Mesothelial cell of epicardium (in vitro differentiated cells): ENCODE data around the gene CD40. TPM values are rescaled to one million over a fixed set of nuclear protein-coding genes. Genes with fewer than 3 reads are reported as not detected.

ENCODE experiments used
- DNase-seq, 2 experiments: peaks; one replicate each; pipeline ENCODE4 v3.0.0; 2021; ENCODE audit warnings: low spot score in 2 of 2; ENCODE audit not compliant: unreplicated experiment in 2 of 2
- H3K27ac Mint-ChIP-seq: 2 replicates; pipeline ENCODE4 v1.8.0; 2021; ENCODE audit warnings: mixed read lengths
- H3K27me3 Mint-ChIP-seq: 2 replicates; pipeline ENCODE4 v1.8.0; 2021; ENCODE audit warnings: low read depth, mixed read lengths
- H3K36me3 Mint-ChIP-seq: 2 replicates; pipeline ENCODE4 v1.8.0; 2021; ENCODE audit warnings: mixed read lengths
- H3K4me1 Mint-ChIP-seq: 2 replicates; pipeline ENCODE4 v1.8.0; 2021; ENCODE audit warnings: mixed read lengths
- H3K4me3 Mint-ChIP-seq: 2 replicates; pipeline ENCODE4 v1.8.0; 2021; ENCODE audit warnings: mild to moderate bottlenecking, moderate library complexity, mixed read lengths
- H3K9me3 Mint-ChIP-seq: 2 replicates; pipeline ENCODE4 v1.8.0; 2021; ENCODE audit warnings: mixed read lengths
- total RNA-seq: library from RNA; stranded (reverse); gene quantifications from 3 replicates; pipeline ENCODE4 v1.2.1, GENCODE V29; 2021
- TF ChIP-seq, protein P1 (sequence below): fragments of 200-600 bp; sonication (generic); IDR thresholded peaks from one replicate; pipeline ENCODE4 v1.5.0; 2021; ENCODE audit warnings: antibody characterized with exemption; ENCODE audit not compliant: unreplicated experiment

CD40 gene
- total RNA-seq, 1 donor from 2014 or later, result 3.8 TPM

DNA sequence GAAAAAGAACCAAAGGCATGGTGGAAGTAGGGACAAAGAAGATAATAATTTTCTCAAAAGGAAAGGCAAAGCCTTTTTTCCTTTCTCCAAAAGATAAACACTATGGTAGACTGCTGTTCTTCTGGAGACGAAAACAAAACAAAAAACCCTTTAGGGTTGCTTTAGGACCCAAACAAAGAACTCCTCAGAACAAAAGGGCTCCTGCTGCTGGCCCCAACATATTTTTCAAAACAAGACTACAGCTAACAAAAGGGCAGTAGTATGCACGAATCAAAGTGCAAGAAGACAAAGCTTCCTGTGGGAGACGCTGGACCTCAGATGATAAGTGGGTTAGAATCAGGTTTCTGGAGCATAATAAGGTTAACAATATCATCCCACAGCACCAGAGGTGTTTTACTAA lies 44.1 kb upstream of the CD40 start:
- no peak for DNase-seq
- TF ChIP-seq, protein P1, sequence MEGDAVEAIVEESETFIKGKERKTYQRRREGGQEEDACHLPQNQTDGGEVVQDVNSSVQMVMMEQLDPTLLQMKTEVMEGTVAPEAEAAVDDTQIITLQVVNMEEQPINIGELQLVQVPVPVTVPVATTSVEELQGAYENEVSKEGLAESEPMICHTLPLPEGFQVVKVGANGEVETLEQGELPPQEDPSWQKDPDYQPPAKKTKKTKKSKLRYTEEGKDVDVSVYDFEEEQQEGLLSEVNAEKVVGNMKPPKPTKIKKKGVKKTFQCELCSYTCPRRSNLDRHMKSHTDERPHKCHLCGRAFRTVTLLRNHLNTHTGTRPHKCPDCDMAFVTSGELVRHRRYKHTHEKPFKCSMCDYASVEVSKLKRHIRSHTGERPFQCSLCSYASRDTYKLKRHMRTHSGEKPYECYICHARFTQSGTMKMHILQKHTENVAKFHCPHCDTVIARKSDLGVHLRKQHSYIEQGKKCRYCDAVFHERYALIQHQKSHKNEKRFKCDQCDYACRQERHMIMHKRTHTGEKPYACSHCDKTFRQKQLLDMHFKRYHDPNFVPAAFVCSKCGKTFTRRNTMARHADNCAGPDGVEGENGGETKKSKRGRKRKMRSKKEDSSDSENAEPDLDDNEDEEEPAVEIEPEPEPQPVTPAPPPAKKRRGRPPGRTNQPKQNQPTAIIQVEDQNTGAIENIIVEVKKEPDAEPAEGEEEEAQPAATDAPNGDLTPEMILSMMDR, result no peak
- Mint-ChIP-seq H3K4me1 (no peaks in the 10 kb centered on the region), H3K27ac (no peak overlapping the region), H3K36me3 (peaks cover 33% of the 10 kb centered on the region), H3K27me3 (no peaks in the 10 kb centered on the region), H3K4me3 (no peak overlapping the region), H3K9me3 (no peaks in the 10 kb centered on the region)

GRCh38 chr20:46076806-46077205 lies 41.3 kb upstream of the CD40 start:
- H3K27ac Mint-ChIP-seq, result no peak overlapping the region
- DNase-seq, result no peak
- peaks cover 4% of the 10 kb centered on the region for H3K4me1 Mint-ChIP-seq
- peaks cover 31% of the 10 kb centered on the region for H3K36me3 Mint-ChIP-seq
- TF ChIP-seq, protein P1, result no peak
- H3K9me3 Mint-ChIP-seq, result no peaks in the 10 kb centered on the region
- H3K27me3 Mint-ChIP-seq, result no peaks in the 10 kb centered on the region
- no peak overlapping the region for H3K4me3 Mint-ChIP-seq

GRCh38 chr20:46077642-46078305 lies 40.3 kb upstream of the CD40 start:
- H3K4me1 Mint-ChIP-seq, result peaks cover 4% of the 10 kb centered on the region

GRCh38 chr20:46078954-46079353 lies 39.2 kb upstream of the CD40 start:
- no peaks in the 10 kb centered on the region for H3K9me3 Mint-ChIP-seq
- no peak overlapping the region for H3K27ac Mint-ChIP-seq
- H3K4me3 Mint-ChIP-seq, result no peak overlapping the region
- TF ChIP-seq, protein P1, result no peak
- H3K36me3 Mint-ChIP-seq, result peaks cover 27% of the 10 kb centered on the region
- H3K4me1 Mint-ChIP-seq, result peaks cover 13% of the 10 kb centered on the region
- H3K27me3 Mint-ChIP-seq, result no peaks in the 10 kb centered on the region
- DNase-seq, result no peak

More at GRCh38 chr20:46077642-46078305, 40.3 kb upstream of the CD40 start:
- TF ChIP-seq, protein P1, result no peak
- H3K27ac Mint-ChIP-seq, result no peak overlapping the region
- DNase-seq, result no peak
- no peaks in the 10 kb centered on the region for H3K27me3 Mint-ChIP-seq
- no peak overlapping the region for H3K4me3 Mint-ChIP-seq
- H3K36me3 Mint-ChIP-seq, result peaks cover 31% of the 10 kb centered on the region
- no peaks in the 10 kb centered on the region for H3K9me3 Mint-ChIP-seq

DNA sequence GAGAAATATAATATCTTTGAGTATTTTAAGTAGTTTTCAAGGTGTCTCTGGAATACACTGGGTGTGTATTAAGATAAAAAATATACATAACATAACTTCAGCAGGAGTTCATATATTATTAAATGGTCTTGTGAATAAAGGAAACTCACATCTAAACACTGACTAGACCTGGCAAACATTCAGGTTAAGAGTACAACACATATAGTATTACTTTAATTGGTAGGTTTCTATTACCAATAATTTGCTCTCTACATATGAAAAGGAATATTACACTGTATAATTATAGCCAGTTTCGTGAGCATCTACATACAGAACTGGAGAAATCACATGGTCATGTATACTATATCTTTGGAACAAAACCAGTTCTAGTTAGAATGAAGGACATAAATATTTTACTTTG lies 37.0 kb upstream of the CD40 start:
- no peaks in the 10 kb centered on the region for H3K27me3 Mint-ChIP-seq
- H3K4me3 Mint-ChIP-seq, result no peak overlapping the region
- H3K9me3 Mint-ChIP-seq, result no peaks in the 10 kb centered on the region
- no peak overlapping the region for H3K27ac Mint-ChIP-seq
- H3K36me3 Mint-ChIP-seq, result peaks cover 13% of the 10 kb centered on the region
- peaks cover 31% of the 10 kb centered on the region for H3K4me1 Mint-ChIP-seq
- TF ChIP-seq, protein P1, result no peak
- DNase-seq, result no peak
